NCI-H460 (cell line): Measurements from ENCODE around the gene ERAS. TPM values are rescaled to one million over a fixed set of nuclear protein-coding genes. Genes with fewer than 3 reads are reported as not detected.
"Not testable (repeated sequence)": the region's sequence is repeated elsewhere in the genome, so short reads cannot be mapped to it uniquely, and the experiment has no call there.

Source experiments
- DNase-seq: peaks from one replicate; pipeline ENCODE4 v3.0.0-alpha.2; 2016; ENCODE audit warnings: low read depth; ENCODE audit errors: extremely low read depth
- small RNA-seq, 2 experiments: library from RNA; depleted of rRNA; stranded (forward); fragments of <200 nt; gene quantifications; one replicate each; pipeline ENCODE3, GENCODE V24; 2014
- total RNA-seq: library from RNA; depleted of rRNA; stranded (reverse); fragments of >200 nt; shearing (Covaris generic); gene quantifications from 2 replicates; pipeline ENCODE4 v1.2.3, GENCODE V29; 2014; rRNA removed

The ERAS gene
- total RNA-seq, 1 experiment from 2014 or later: 0.10 TPM

GRCh38 chrX:48829016-48829735, 2.9 kb downstream of the ERAS start:
- DNase-seq: no peak

GRCh38 chrX:48831136-48831908, 5.0 kb downstream of the ERAS start:
- DNase-seq: no peak

GRCh38 chrX:48831909-48832291, 5.6 kb downstream of the ERAS start:
- no peak for DNase-seq

- DNase-seq: no peak
Measured at GRCh38 chrX:48833542-48834138, 7.3 kb downstream of the ERAS start.

- no peak for DNase-seq
Measured at GRCh38 chrX:48834383-48834709, 8.0 kb downstream of the ERAS start.

- no peak for DNase-seq
Measured at GRCh38 chrX:48835524-48836329, 9.4 kb downstream of the ERAS start, which contains the start of gene PCSK1N. PCSK1N (minus strand) TSS chrX:48835610; CDS start chrX:48835532, 78 bp downstream.

- DNase-seq: no peak
Measured at GRCh38 chrX:48839686-48840085, 13.4 kb downstream of the ERAS start.

GRCh38 chrX:48848847-48849246, 22.5 kb downstream of the ERAS start:
- no peak for DNase-seq

GRCh38 chrX:48852857-48853256, 26.5 kb downstream of the ERAS start:
- DNase-seq: no peak

- not testable (repeated sequence) for DNase-seq
Measured at GRCh38 chrX:48853494-48853893, 27.2 kb downstream of the ERAS start.

GRCh38 chrX:48854121-48854804, 27.9 kb downstream of the ERAS start:
- not testable (repeated sequence) for DNase-seq

- DNase-seq: no peak
Measured at GRCh38 chrX:48854898-48855297, 28.6 kb downstream of the ERAS start.

GRCh38 chrX:48864210-48864609, 37.9 kb downstream of the ERAS start:
- DNase-seq: no peak

GRCh38 chrX:48872017-48872416, 45.7 kb downstream of the ERAS start:
- not testable (repeated sequence) for DNase-seq

GRCh38 chrX:48876944-48877343, 50.6 kb downstream of the ERAS start:
- DNase-seq: not testable (repeated sequence)

Small RNA genes lying within 50 kb of the gene (small RNA-seq; reads per million reads assigned to genes)
- gene RNU6-29P: 0 to 0.12 reads per million in 2 experiments

Other genes starting within 250 kb of the ERAS start
- gene WDR13, start 229.0 kb upstream of the ERAS start, total RNA-seq: 77.2 and 81.0 TPM in 2 replicates
- 0.20 TPM in 1 of 2 replicates, not detected in the other for gene WAS, start 142.7 kb upstream of the ERAS start, total RNA-seq
- gene SUV39H1, start 129.8 kb upstream of the ERAS start, total RNA-seq: 9.0 and 9.5 TPM in 2 replicates
- gene GLOD5, start 64.8 kb upstream of the ERAS start, total RNA-seq: not detected in 2 replicates
- gene GATA1, start 39.9 kb upstream of the ERAS start, total RNA-seq: not detected in 2 replicates
- 40.1 and 44.9 TPM in 2 replicates for gene HDAC6, start 24.4 kb upstream of the ERAS start, total RNA-seq
- 7.5 and 8.1 TPM in 2 replicates for gene PCSK1N, start 9.1 kb downstream of the ERAS start, total RNA-seq
- gene TIMM17B, start 71.3 kb downstream of the ERAS start, total RNA-seq: 82.3 and 102 TPM in 2 replicates
- gene PQBP1, start 71.4 kb downstream of the ERAS start, total RNA-seq: 94.3 and 105 TPM in 2 replicates
- 22.8 and 25.9 TPM in 2 replicates for gene SLC35A2, start 85.1 kb downstream of the ERAS start, total RNA-seq
- gene PIM2, start 92.5 kb downstream of the ERAS start, total RNA-seq: 19.3 and 21.4 TPM in 2 replicates
- 25.5 and 28.6 TPM in 2 replicates for gene OTUD5, start 131.1 kb downstream of the ERAS start, total RNA-seq
- gene KCND1, start 145.3 kb downstream of the ERAS start, total RNA-seq: 0.58 and 0.72 TPM in 2 replicates
- 31.6 and 33.1 TPM in 2 replicates for gene GRIPAP1, start 175.8 kb downstream of the ERAS start, total RNA-seq
- 56.8 and 59.4 TPM in 2 replicates for gene TFE3, start 216.8 kb downstream of the ERAS start, total RNA-seq
- gene CCDC120, start 232.5 kb downstream of the ERAS start, total RNA-seq: 0.22 and 0.52 TPM in 2 replicates
- gene PRAF2, start 247.5 kb downstream of the ERAS start, total RNA-seq: 8.1 and 11.1 TPM in 2 replicates